IMR-90 (cell line): ENCODE data around the gene PRRC1. TPM values are rescaled to one million over a fixed set of nuclear protein-coding genes. Genes with fewer than 3 reads are reported as not detected.

Experiments used
- ATAC-seq: fragments of 200-7000 bp; cut with Tn5 transposase; 2 replicates; pipeline ENCODE4 v1.9.1; 2020; ENCODE audit warnings: low read depth, mild to moderate bottlenecking, moderate library complexity
- BruUV-seq: library from RNA; stranded (reverse); fragments of 400-500 nt; replicated peaks from 2 replicates; lab custom pipeline; 2021; lab: Mats Ljungman, UMichigan
- CTCF ChIA-PET: fragments of 300-600 bp; formaldehyde crosslinking; extraction: SDS; loops from one replicate; lab custom pipeline; 2021; ENCODE audit warnings: antibody characterized with exemption; lab: Yijun Ruan, JAX
- POLR2A ChIA-PET: fragments of 300-600 bp; sonication (Branson Sonifier 250); formaldehyde crosslinking; loops from one replicate; lab custom pipeline; 2022; ENCODE audit warnings: antibody characterized with exemption; ENCODE audit not compliant: unreplicated experiment; lab: Charles Lee
- DNase-seq: peaks from one replicate; pipeline ENCODE4 v3.0.0; 2013
- H2AFZ ChIP-seq: replicated peaks from 2 replicates; pipeline ENCODE3; 2013; ENCODE audit warnings: low read length, mild to moderate bottlenecking; ENCODE audit not compliant: poor library complexity
- H2AK5ac ChIP-seq: 2 replicates; pipeline ENCODE4 v1.6.1; 2013; ENCODE audit warnings: low read depth, low read length, inconsistent platforms
- H2AK9ac ChIP-seq: replicated peaks from 2 replicates; pipeline ENCODE3; 2013; ENCODE audit warnings: mild to moderate bottlenecking, low read depth, low read length, moderate library complexity; ENCODE audit not compliant: poor library complexity
- H2BK120ac ChIP-seq: 2 replicates; pipeline ENCODE4 v1.6.1; 2013; ENCODE audit warnings: low read depth, low read length, inconsistent platforms
- H2BK15ac ChIP-seq: 3 replicates; pipeline ENCODE4 v1.6.1; 2013; ENCODE audit warnings: low read depth, low read length, inconsistent platforms
- H2BK20ac ChIP-seq: 2 replicates; pipeline ENCODE4 v1.6.1; 2013; ENCODE audit warnings: low read depth, mild to moderate bottlenecking, inconsistent platforms, low read length, moderate library complexity
- H2BK5ac ChIP-seq: 2 replicates; pipeline ENCODE4 v1.6.1; 2013; ENCODE audit warnings: mild to moderate bottlenecking, low read depth, low read length, inconsistent platforms; ENCODE audit not compliant: poor library complexity, severe bottlenecking
- H3K14ac ChIP-seq: replicated peaks from 2 replicates; pipeline ENCODE4 v1.6.1; 2013; ENCODE audit warnings: low read depth, low read length, inconsistent platforms
- H3K18ac ChIP-seq: 2 replicates; pipeline ENCODE4 v1.6.1; 2013; ENCODE audit warnings: low read depth, low read length, control low read depth
- H3K23ac ChIP-seq: 2 replicates; pipeline ENCODE4 v1.6.1; 2013; ENCODE audit warnings: low read depth, low read length, inconsistent platforms
- H3K27ac ChIP-seq: 2 replicates; pipeline ENCODE4 v1.5.1; 2013; ENCODE audit warnings: mild to moderate bottlenecking, control low read depth, low read length; ENCODE audit not compliant: insufficient read depth
- H3K27me3 ChIP-seq: 2 replicates; pipeline ENCODE4 v1.6.1; 2013; ENCODE audit warnings: low read length; ENCODE audit not compliant: control insufficient read depth, insufficient read depth
- H3K36me3 ChIP-seq: 2 replicates; pipeline ENCODE4 v1.6.1; 2013; ENCODE audit warnings: low read length, mixed read lengths; ENCODE audit not compliant: control insufficient read depth, insufficient read depth
- H3K4ac ChIP-seq: 2 replicates; pipeline ENCODE4 v1.6.1; 2013; ENCODE audit warnings: low read depth, low read length, inconsistent platforms
- H3K4me1 ChIP-seq: 2 replicates; pipeline ENCODE4 v1.6.1; 2013; ENCODE audit warnings: low read length, mixed read lengths; ENCODE audit not compliant: control insufficient read depth, insufficient read depth
- H3K4me2 ChIP-seq: 2 replicates; pipeline ENCODE4 v1.6.1; 2013; ENCODE audit warnings: low read depth, mild to moderate bottlenecking, control low read depth, low read length, moderate library complexity
- H3K4me3 ChIP-seq: 2 replicates; pipeline ENCODE4 v1.5.1; 2013; ENCODE audit warnings: low read depth, mild to moderate bottlenecking, control low read depth, low read length, moderate library complexity; ENCODE audit not compliant: insufficient read depth
- H3K56ac ChIP-seq: 2 replicates; pipeline ENCODE4 v1.6.1; 2013; ENCODE audit warnings: low read length, inconsistent platforms; ENCODE audit not compliant: insufficient read depth; ENCODE audit errors: extremely low read depth
- H3K79me1 ChIP-seq, 2 experiments: 2 replicates each; pipeline ENCODE4 v1.6.1; 2013; ENCODE audit warnings: low read length in 2 of 2, inconsistent platforms in 1 of 2, low read depth in 1 of 2
- H3K9ac ChIP-seq: 2 replicates; pipeline ENCODE4 v1.6.1; 2013; ENCODE audit warnings: low read depth, low read length, control low read depth
- H3K9me1 ChIP-seq: 2 replicates; pipeline ENCODE4 v1.6.1; 2013; ENCODE audit warnings: low read length, inconsistent platforms; ENCODE audit not compliant: insufficient read depth
- H3K9me3 ChIP-seq: 2 replicates; pipeline ENCODE4 v1.6.1; 2013; ENCODE audit warnings: low read length; ENCODE audit not compliant: control insufficient read depth, insufficient read depth
- H4K20me1 ChIP-seq: 2 replicates; pipeline ENCODE4 v1.6.1; 2013; ENCODE audit warnings: low read length, inconsistent platforms; ENCODE audit not compliant: insufficient read depth
- H4K5ac ChIP-seq: 2 replicates; pipeline ENCODE4 v1.6.1; 2013; ENCODE audit warnings: mild to moderate bottlenecking, low read depth, low read length, control low read depth
- H4K8ac ChIP-seq, 2 experiments: 2 replicates each; pipeline ENCODE4 v1.6.1; 2013; ENCODE audit warnings: low read depth in 2 of 2, low read length in 2 of 2, control low read depth in 1 of 2, inconsistent platforms in 1 of 2
- H4K91ac ChIP-seq: 2 replicates; pipeline ENCODE4 v1.6.1; 2013; ENCODE audit warnings: low read depth, low read length, inconsistent platforms; ENCODE audit not compliant: insufficient read depth
- CTCF ChIP-seq: conservative IDR thresholded peaks from 2 replicates; pipeline ENCODE4 v1.5.1; 2012; ENCODE audit warnings: mild to moderate bottlenecking, low read depth, low read length, improper control_type of control experiment
- FOS ChIP-seq: fragments of 150-350 bp; IDR thresholded peaks from 2 replicates; pipeline ENCODE4 v1.6.1; 2016; ENCODE audit warnings: low read depth, low read length
- MAFK ChIP-seq: IDR thresholded peaks from 2 replicates; pipeline ENCODE4 v1.6.1; 2012; ENCODE audit warnings: low read depth, low read length, improper control_type of control experiment
- NFE2L2 ChIP-seq: fragments of 150-350 bp; IDR thresholded peaks from 2 replicates; pipeline ENCODE4 v1.6.1; 2016; ENCODE audit warnings: low read depth, mild to moderate bottlenecking, low read length
- RAD21 ChIP-seq: IDR thresholded peaks from 2 replicates; pipeline ENCODE4 v1.6.1; 2012; ENCODE audit warnings: low read length, improper control_type of control experiment
- SMC3 ChIP-seq: fragments of 150-350 bp; IDR thresholded peaks from 2 replicates; pipeline ENCODE4 v1.6.1; 2016; ENCODE audit warnings: low read depth, mild to moderate bottlenecking, antibody characterized with exemption, low read length, moderate library complexity
- WGBS, 2 experiments: methylation state at CpG; one replicate each; pipeline versions ENCODE4 v1.1.5 to v1.1.7; 2013; ENCODE audit warnings: missing lambda C conversion rate in 2 of 2; ENCODE audit not compliant: insufficient read length in 1 of 2; ENCODE audit errors: extremely low coverage in 2 of 2; 5-methylcytosine and 5-hydroxymethylcytosine counted together
- dilution Hi-C: fragments of 300-500 bp; cut with HindIII; formaldehyde crosslinking; loops from one replicate; pipeline ENCODE4 v1.14.3; 2018; ENCODE audit warnings: low sequenced_read_pairs; ENCODE audit not compliant: unreplicated experiment
- in situ Hi-C: fragments of 300-500 bp; cut with MboI; formaldehyde crosslinking; loops from 3 replicates; pipeline ENCODE4 v1.14.3; 2019; ENCODE audit warnings: low sequenced_read_pairs, inconsistent platforms, mixed read lengths
- intact Hi-C: fragments of 100-400 bp; cut with micrococcal nuclease; formaldehyde crosslinking; loops from 2 replicates; pipeline ENCODE4 v1.10.0; 2022
- polyA plus RNA-seq, 3 experiments: library from polyadenylated mRNA; depleted of rRNA; stranded (reverse); fragments of >200 nt; gene quantifications; 2 replicates each; pipeline ENCODE4 v1.2.3, GENCODE V29; 2012; ENCODE audit warnings: low replicate concordance in 1 of 3
- total RNA-seq: library from RNA; depleted of rRNA; stranded (reverse); fragments of >200 nt; gene quantifications from 2 replicates; pipeline ENCODE4 v1.2.3, GENCODE V29; 2012

The PRRC1 gene
- total and polyA plus RNA-seq, 2 of the 4 experiments (the other 2 are of a cell fraction) = 46.8 to 63.1 TPM

GRCh38 chr5:127492854-127493738 lies 24.3 kb upstream of the PRRC1 start:
- no peak overlapping the region for H2AK9ac ChIP-seq
- peaks cover 13% of the 10 kb centered on the region for H3K27me3 ChIP-seq
- dilution Hi-C loops (no loop called here), in situ Hi-C loops (no loop called here), intact Hi-C loops (loop anchor here (1.0 to 2.0 kb wide), 3 partner anchors 203 to 836 kb away; partner anchors contain the start of gene MEGF10)
- ChIA-PET CTCF (interaction anchor here (0.6 to 1.7 kb wide), 18 partner anchors 11 to 1730 kb away, joined by 3 to 8 read pairs (median 3); partner anchors contain the start of gene PRRC1), POLR2A (interaction anchor here (0.6 kb wide), 1 partner anchor 236 kb away, joined by 4 read pairs; no protein-coding TSS in a partner anchor)
- H2BK5ac ChIP-seq = no peak overlapping the region
- H3K4me1 ChIP-seq = no peaks in the 10 kb centered on the region
- H3K14ac ChIP-seq = no peak overlapping the region
- H3K56ac ChIP-seq = no peak overlapping the region
- H4K5ac ChIP-seq = no peak overlapping the region
- no peaks in the 10 kb centered on the region for H3K9me1 ChIP-seq
- H3K36me3 ChIP-seq = no peaks in the 10 kb centered on the region
- WGBS, 2 experiments = 0% methylated on average over 1 of the region's 3 CpGs; no CpG with 5 or more reads in 1 of the 2 experiments
- H4K8ac ChIP-seq = no peak overlapping the region
- no peak overlapping the region for H3K27ac ChIP-seq
- no peak overlapping the region for H2BK15ac ChIP-seq
- H3K23ac ChIP-seq = no peak overlapping the region
- no peak overlapping the region for H2AFZ ChIP-seq
- ATAC-seq (peak; percentile 79), DNase-seq (peak; percentile 36)
- H3K18ac ChIP-seq = no peak overlapping the region
- BruUV-seq = no TSS peak
- no peak overlapping the region for H4K91ac ChIP-seq
- no peak overlapping the region for H2BK20ac ChIP-seq
- TF ChIP-seq CTCF (peak; percentile 70), MAFK (no peak), NFE2L2 (no peak), RAD21 (peak; percentile 11; the same call in 1 of the 2 replicates), SMC3 (peak; percentile 20; the same call in 1 of the 2 replicates), FOS (no peak)
- no peak overlapping the region for H3K4me2 ChIP-seq
- H3K4me3 ChIP-seq = no peak overlapping the region
- H3K79me1 ChIP-seq = no peaks in the 10 kb centered on the region
- H2BK120ac ChIP-seq = no peak overlapping the region
- H3K4ac ChIP-seq = no peak overlapping the region
- no peak overlapping the region for H3K9ac ChIP-seq
- no peaks in the 10 kb centered on the region for H3K9me3 ChIP-seq
- no peak overlapping the region for H2AK5ac ChIP-seq
- H4K20me1 ChIP-seq = no peaks in the 10 kb centered on the region
